Measurements from ENCODE around the gene SLC49A3.

The SLC49A3 gene

GRCh38 chr4:664713-665231 lies 24.2 kb downstream of the SLC49A3 start:
- DNase-seq, result no peak

- peak; percentile 17 for DNase-seq
These were observed 25.2 kb downstream of the SLC49A3 start for GRCh38 chr4:663438-664428.

- no peak for DNase-seq
These were observed 25.9 kb downstream of the SLC49A3 start for GRCh38 chr4:663046-663437.

GRCh38 chr4:661881-662761 lies 26.8 kb downstream of the SLC49A3 start:
- DNase-seq, result no peak

GRCh38 chr4:661231-661630 lies 27.7 kb downstream of the SLC49A3 start:
- no peak for DNase-seq

GRCh38 chr4:660401-660800 lies 28.6 kb downstream of the SLC49A3 start:
- no peak for DNase-seq

- no peak for DNase-seq
These were observed 29.1 kb downstream of the SLC49A3 start for GRCh38 chr4:659851-660250.

GRCh38 chr4:658681-659667 lies 30.0 kb downstream of the SLC49A3 start:
- DNase-seq, result no peak

GRCh38 chr4:657834-658667 lies 30.9 kb downstream of the SLC49A3 start:
- DNase-seq, result no peak

- no peak for DNase-seq
These were observed 31.6 kb downstream of the SLC49A3 start for GRCh38 chr4:657338-657833.

- DNase-seq, result no peak
These were observed 32.3 kb downstream of the SLC49A3 start for GRCh38 chr4:656436-657337.

- no peak for DNase-seq
These were observed 33.3 kb downstream of the SLC49A3 start for GRCh38 chr4:655464-656151.

- no peak for DNase-seq
These were observed 34.0 kb downstream of the SLC49A3 start for GRCh38 chr4:654871-655463.

GRCh38 chr4:654503-654845 lies 34.5 kb downstream of the SLC49A3 start:
- DNase-seq, result no peak

- no peak for DNase-seq
These were observed 35.0 kb downstream of the SLC49A3 start for GRCh38 chr4:653831-654502.

GRCh38 chr4:653080-653821 lies 35.7 kb downstream of the SLC49A3 start:
- DNase-seq, result no peak

- no peak for DNase-seq
These were observed 36.9 kb downstream of the SLC49A3 start for GRCh38 chr4:651884-652642.

Measured in suppressor macrophage treated with lipopolysaccharide for 4 hours (primary cell).